Gastrocnemius medialis (tissue), 4 donors: ENCODE data around the gene OSTN. TPM values are rescaled to one million over a fixed set of nuclear protein-coding genes. Genes with fewer than 3 reads are reported as not detected.

Experiments
- ATAC-seq, 2 donors: fragments of 150-250 bp; one replicate each; pipeline ENCODE4 v1.9.1; 2016
- DNase-seq, 2 donors: peaks; one replicate each; pipeline ENCODE4 v3.0.0-alpha.2; 2019
- H3K27ac ChIP-seq, 4 donors: fragments of 200-600 bp; sonication (generic); 1 replicate in 1 of 4; 2 replicates in 3 of 4; pipeline ENCODE4 v1.5.1; 2016 to 2018; ENCODE audit warnings: mild to moderate bottlenecking in 2 of 4, moderate library complexity in 1 of 4
- H3K27me3 ChIP-seq, 3 donors: fragments of 200-600 bp; sonication (generic) in 2 of 3; 1 replicate in 1 of 3; 2 replicates in 2 of 3; pipeline versions ENCODE4 v1.5.1 to v1.6.0; 2016 to 2019; ENCODE audit warnings: mild to moderate bottlenecking in 1 of 3, moderate library complexity in 1 of 3
- H3K36me3 ChIP-seq, 2 donors: fragments of 200-600 bp; sonication (generic) in 1 of 2; one replicate each; pipeline ENCODE4 v1.5.1; 2017 to 2018
- H3K4me1 ChIP-seq, 2 donors: fragments of 200-600 bp; sonication (generic) in 1 of 2; one replicate each; pipeline ENCODE4 v1.5.1; 2016 to 2017; ENCODE audit warnings: mild to moderate bottlenecking in 2 of 2
- H3K4me3 ChIP-seq, 4 donors: fragments of 200-600 bp; sonication (generic) in 3 of 4; 1 replicate in 1 of 4; 2 replicates in 3 of 4; pipeline ENCODE4 v1.5.1; 2016 to 2019; ENCODE audit warnings: mild to moderate bottlenecking in 2 of 4
- H3K9me3 ChIP-seq, 3 donors: fragments of 200-600 bp; sonication (generic) in 2 of 3; 1 replicate in 1 of 3; 2 replicates in 2 of 3; pipeline ENCODE4 v1.5.1; 2016 to 2019
- CTCF ChIP-seq, 5 experiments: fragments of 450-650 bp in 3 of 5; fragments of 200-600 bp in 2 of 5; sonication (generic) in 2 of 5; IDR thresholded peaks in 4 of 5; conservative IDR thresholded peaks in 1 of 5; 1 replicate in 4 of 5; 2 replicates in 1 of 5; pipeline ENCODE4 v1.5.1; 2016 to 2019; ENCODE audit warnings: antibody characterized with exemption in 5 of 5, mild to moderate bottlenecking in 3 of 5, moderate library complexity in 3 of 5
- POLR2A ChIP-seq, 2 donors: fragments of 450-650 bp; IDR thresholded peaks; one replicate each; pipeline ENCODE4 v1.6.1; 2017; ENCODE audit warnings: antibody characterized with exemption in 2 of 2, mild to moderate bottlenecking in 2 of 2, moderate library complexity in 2 of 2
- in situ Hi-C, 4 donors: fragments of 200-750 bp; cut with MboI; loops; one replicate each; pipeline versions ENCODE4 v1.15.0 to v1.8.0; 2017; ENCODE audit warnings: low sequenced_read_pairs in 4 of 4
- intact Hi-C: fragments of 100-400 bp; cut with DNase I; formaldehyde crosslinking; loops from one replicate; pipeline ENCODE4 v1.15.1; 2023; ENCODE audit warnings: low total_unique reads
- total RNA-seq, 4 donors: library from RNA; depleted of rRNA; stranded (reverse); fragments of >200 nt; gene quantifications; one replicate each; pipeline versions ENCODE4 v1.1.0 to v1.2.3, GENCODE V29; 2016

OSTN gene
- total RNA-seq, 4 donors from 2014 or later: 0.07 TPM; not detected in 3

- H3K36me3 ChIP-seq: no peaks in the 10 kb centered on the region
- no peaks in the 10 kb centered on the region for H3K4me1 ChIP-seq
- H3K9me3 ChIP-seq: no peaks in the 10 kb centered on the region
- no peak overlapping the region for H3K27ac ChIP-seq
- no peaks in the 10 kb centered on the region for H3K27me3 ChIP-seq
- TF ChIP-seq POLR2A (IDR thresholded peaks at IDR 0.05) (no peak), CTCF (IDR thresholded peaks at IDR 0.05 in 4 of 5, conservative IDR thresholded peaks at IDR 0.05 in 1 of 5) (no peak)
- DNase-seq (no peak), ATAC-seq (no peak)
- no peak overlapping the region for H3K4me3 ChIP-seq
- intact Hi-C loops (no loop called here), in situ Hi-C loops (no loop called here)
Observed at GRCh38 chr3:191313296-191313695, 114.3 kb downstream of the OSTN start.

- no peak overlapping the region for H3K4me3 ChIP-seq
- intact Hi-C loops: no loop called here
- H3K27ac ChIP-seq: no peak overlapping the region
- no peak for TF ChIP-seq POLR2A (IDR thresholded peaks at IDR 0.05)
- TF ChIP-seq CTCF (IDR thresholded peaks at IDR 0.05 in 4 of 5, conservative IDR thresholded peaks at IDR 0.05 in 1 of 5): no peak
- no peaks in the 10 kb centered on the region for H3K36me3 ChIP-seq
- DNase-seq: no peak
- no peaks in the 10 kb centered on the region for H3K9me3 ChIP-seq
- in situ Hi-C loops: no loop called here
- H3K27me3 ChIP-seq: no peaks in the 10 kb centered on the region
- no peaks in the 10 kb centered on the region for H3K4me1 ChIP-seq
- no peak for ATAC-seq
Observed at GRCh38 chr3:191314109-191314728, 115.2 kb downstream of the OSTN start.

Other genes starting within 250 kb of the OSTN start
- 10 to 100 TPM; 45.0 to 69.9 (median 64.2) TPM for gene CCDC50, start 130.2 kb downstream of the OSTN start, total RNA-seq
- gene UTS2B, start 131.3 kb downstream of the OSTN start, total RNA-seq: not detected